Keratinocyte (primary cell): ENCODE results near the gene SYF2.

Experiments used
- EZH2 ChIP-seq: IDR thresholded peaks from one replicate; pipeline ENCODE4 v1.6.1; 2012; ENCODE audit warnings: inconsistent platforms, mild to moderate bottlenecking, low read length, moderate library complexity
- TF ChIP-seq, protein P1 (sequence below), 3 experiments: IDR thresholded peaks in 1 of 3; conservative IDR thresholded peaks in 1 of 3; optimal IDR thresholded peaks in 1 of 3; 2 replicates in 2 of 3; 3 replicates in 1 of 3; pipeline versions ENCODE3 to v1.5.1; 2011; ENCODE audit warnings: low read length in 3 of 3, mild to moderate bottlenecking in 3 of 3, moderate library complexity in 2 of 3, control low read depth in 1 of 3, inconsistent platforms in 1 of 3; ENCODE audit not compliant: insufficient read depth in 2 of 3; ENCODE audit errors: extremely low read depth in 1 of 3

DNA sequence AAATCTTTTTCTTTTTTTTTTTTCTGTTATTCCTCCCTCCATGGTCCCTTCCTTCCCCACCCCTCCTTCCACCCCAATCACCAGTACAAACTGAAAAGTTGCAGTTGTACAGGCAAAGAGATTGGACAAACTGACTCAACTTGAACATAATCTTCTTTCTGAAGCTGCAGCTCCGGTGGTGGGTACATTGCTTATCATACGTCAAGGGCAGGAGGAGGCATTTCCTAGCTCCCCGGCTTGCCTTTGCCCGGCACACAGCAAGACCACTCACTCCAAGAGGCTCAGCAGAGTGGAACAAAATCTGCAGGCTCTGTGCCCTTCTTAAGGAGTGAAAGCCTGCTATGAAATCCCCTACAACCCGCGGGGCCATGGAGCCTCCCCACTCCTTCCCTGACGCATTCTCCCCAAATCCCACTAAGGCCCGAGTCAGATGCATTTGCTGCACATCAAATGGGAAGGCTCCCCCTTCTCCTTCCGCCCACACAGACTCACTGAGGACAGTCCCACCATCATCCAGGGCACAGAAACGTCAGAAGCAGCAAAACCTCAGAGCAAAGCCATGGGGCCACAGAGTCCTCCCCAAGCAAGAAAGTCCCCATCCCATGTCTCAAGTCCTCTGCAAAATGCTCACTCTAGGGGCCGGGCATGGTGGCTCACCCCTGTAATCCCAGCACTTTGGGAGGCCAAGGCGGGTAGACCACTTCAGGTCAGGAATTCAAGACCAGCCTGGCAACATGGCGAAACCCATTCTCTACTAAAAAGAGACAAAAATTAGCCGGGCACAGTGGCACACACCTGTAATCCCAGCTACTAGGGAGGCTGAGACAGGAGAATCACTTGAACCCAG is 45.9 kb downstream of the SYF2 start:
- TF ChIP-seq, protein P1, sequence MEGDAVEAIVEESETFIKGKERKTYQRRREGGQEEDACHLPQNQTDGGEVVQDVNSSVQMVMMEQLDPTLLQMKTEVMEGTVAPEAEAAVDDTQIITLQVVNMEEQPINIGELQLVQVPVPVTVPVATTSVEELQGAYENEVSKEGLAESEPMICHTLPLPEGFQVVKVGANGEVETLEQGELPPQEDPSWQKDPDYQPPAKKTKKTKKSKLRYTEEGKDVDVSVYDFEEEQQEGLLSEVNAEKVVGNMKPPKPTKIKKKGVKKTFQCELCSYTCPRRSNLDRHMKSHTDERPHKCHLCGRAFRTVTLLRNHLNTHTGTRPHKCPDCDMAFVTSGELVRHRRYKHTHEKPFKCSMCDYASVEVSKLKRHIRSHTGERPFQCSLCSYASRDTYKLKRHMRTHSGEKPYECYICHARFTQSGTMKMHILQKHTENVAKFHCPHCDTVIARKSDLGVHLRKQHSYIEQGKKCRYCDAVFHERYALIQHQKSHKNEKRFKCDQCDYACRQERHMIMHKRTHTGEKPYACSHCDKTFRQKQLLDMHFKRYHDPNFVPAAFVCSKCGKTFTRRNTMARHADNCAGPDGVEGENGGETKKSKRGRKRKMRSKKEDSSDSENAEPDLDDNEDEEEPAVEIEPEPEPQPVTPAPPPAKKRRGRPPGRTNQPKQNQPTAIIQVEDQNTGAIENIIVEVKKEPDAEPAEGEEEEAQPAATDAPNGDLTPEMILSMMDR (optimal IDR thresholded peaks at IDR 0.05 in 1 of 3, IDR thresholded peaks at IDR 0.05 in 1 of 3, conservative IDR thresholded peaks at IDR 0.05 in 1 of 3; ENCODE audit: extremely low read depth in 1 of 3, insufficient read depth in 2 of 3, low read length in 3 of 3), result no peak
- no peak for TF ChIP-seq EZH2
